ENCODE measurements around the gene DCUN1D5.

DCUN1D5 gene

GRCh38 chr11:103051981-103052380 is 40.0 kb downstream of the DCUN1D5 start:
- no peak overlapping the region for H3K4me3 ChIP-seq (ENCODE audit: low read depth, low read length)
- ChIA-PET POLR2A (no interaction called here), CTCF (interaction anchor here (1.0 to 4.5 kb wide), 13 partner anchors 12 to 318 kb away, joined by 3 to 47 read pairs (median 4); no protein-coding TSS in a partner anchor)
- TF ChIP-seq CTCF (IDR thresholded peaks at IDR 0.05; ENCODE audit: insufficient read depth, low read length, missing control alignments) = no peak
- peak; percentile 56 for DNase-seq (ENCODE audit: low read depth, low spot score)

DNA sequence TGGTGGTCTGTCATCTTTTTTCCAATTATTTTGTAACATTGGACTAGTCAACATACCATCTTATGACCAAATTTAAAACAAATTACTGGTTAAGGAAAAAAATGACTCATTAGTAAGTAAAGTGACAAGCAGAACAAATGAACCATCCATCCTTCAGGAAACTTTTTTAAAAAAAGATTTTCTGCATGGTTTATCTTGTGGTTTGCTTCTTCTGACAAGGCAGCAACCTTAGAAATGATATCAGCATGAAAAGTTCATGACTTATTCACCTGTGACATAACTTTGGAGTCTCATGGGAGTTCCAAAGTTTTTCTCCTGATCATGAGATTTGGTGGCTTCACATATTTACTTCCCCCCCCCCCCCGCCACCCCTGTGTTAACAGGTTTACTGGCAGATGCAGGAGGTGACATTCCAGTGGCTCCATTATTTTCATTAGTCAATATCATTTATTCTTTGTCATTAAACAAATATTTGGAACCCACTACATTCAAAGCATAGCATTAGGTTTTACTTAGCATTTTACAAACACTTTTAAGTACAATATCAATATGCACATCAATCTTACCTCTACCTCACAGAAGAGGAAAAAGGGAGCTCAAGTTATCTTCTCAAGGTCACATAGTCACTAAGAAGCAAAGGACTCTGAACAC is 40.7 kb downstream of the DCUN1D5 start:
- no peak for TF ChIP-seq CTCF (IDR thresholded peaks at IDR 0.05; ENCODE audit: insufficient read depth, low read length, missing control alignments)
- H3K4me3 ChIP-seq (ENCODE audit: low read depth, low read length) = no peak overlapping the region
- ChIA-PET CTCF (interaction anchor here (1.2 to 4.5 kb wide), 6 partner anchors 10 to 138 kb away, joined by 3 to 47 read pairs (median 7); no protein-coding TSS in a partner anchor), POLR2A (no interaction called here)
- no peak for DNase-seq (ENCODE audit: low read depth, low spot score)

DNA sequence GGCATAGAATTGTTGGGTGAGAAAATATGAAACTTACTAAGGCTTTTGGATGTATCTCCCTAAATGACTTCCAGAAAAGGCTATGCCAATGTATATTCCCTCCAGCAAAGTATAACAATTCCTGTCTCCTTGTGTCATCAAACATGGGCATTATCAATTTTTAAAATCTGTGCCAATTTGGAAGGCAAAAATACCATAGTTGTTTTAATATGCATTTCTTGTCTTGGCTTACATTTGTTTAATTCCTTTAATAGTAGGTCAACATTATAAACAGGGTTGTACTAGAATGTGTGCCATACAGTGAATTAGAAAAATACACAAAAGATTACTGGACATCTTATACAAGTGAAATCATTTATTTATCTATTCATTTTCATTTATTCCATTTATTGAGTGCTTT is 41.6 kb downstream of the DCUN1D5 start:
- CTCF ChIA-PET = interaction anchor here (1.6 to 4.5 kb wide), 2 partner anchors 11 to 136 kb away, joined by 3 to 47 read pairs; no protein-coding TSS in a partner anchor

DNA sequence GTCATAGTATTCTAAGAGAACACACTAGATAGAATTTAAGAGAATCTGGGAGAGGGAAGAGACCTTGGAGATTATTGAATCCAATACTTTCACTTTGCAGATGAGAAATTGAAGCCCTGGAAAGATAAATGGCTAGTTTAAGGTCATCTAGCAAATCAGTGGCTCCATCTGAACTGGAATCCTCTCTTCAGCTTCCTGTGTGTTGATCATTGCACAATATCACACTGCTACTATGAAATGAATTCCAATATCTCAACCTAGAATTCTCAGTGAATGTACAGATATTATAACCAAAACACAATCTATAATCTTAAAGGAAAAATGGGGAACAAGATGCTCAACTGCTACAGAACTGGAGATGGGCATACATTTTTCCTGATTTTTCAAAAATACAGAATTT is 44.1 kb downstream of the DCUN1D5 start:
- H3K4me3 ChIP-seq (ENCODE audit: low read depth, low read length) = no peak overlapping the region
- no peak for DNase-seq (ENCODE audit: low read depth, low spot score)
- TF ChIP-seq CTCF (IDR thresholded peaks at IDR 0.05; ENCODE audit: insufficient read depth, low read length, missing control alignments) = no peak
- ChIA-PET CTCF (interaction anchor here (3.1 kb wide), 1 partner anchor 12 kb away, joined by 15 read pairs; no protein-coding TSS in a partner anchor), POLR2A (no interaction called here)

More for the DNA sequence above, 41.6 kb downstream of the DCUN1D5 start:
- no peak overlapping the region for H3K4me3 ChIP-seq (ENCODE audit: low read depth, low read length)
- no peak for DNase-seq (ENCODE audit: low read depth, low spot score)
- POLR2A ChIA-PET = no interaction called here
- TF ChIP-seq CTCF (IDR thresholded peaks at IDR 0.05; ENCODE audit: insufficient read depth, low read length, missing control alignments) = no peak

DNA sequence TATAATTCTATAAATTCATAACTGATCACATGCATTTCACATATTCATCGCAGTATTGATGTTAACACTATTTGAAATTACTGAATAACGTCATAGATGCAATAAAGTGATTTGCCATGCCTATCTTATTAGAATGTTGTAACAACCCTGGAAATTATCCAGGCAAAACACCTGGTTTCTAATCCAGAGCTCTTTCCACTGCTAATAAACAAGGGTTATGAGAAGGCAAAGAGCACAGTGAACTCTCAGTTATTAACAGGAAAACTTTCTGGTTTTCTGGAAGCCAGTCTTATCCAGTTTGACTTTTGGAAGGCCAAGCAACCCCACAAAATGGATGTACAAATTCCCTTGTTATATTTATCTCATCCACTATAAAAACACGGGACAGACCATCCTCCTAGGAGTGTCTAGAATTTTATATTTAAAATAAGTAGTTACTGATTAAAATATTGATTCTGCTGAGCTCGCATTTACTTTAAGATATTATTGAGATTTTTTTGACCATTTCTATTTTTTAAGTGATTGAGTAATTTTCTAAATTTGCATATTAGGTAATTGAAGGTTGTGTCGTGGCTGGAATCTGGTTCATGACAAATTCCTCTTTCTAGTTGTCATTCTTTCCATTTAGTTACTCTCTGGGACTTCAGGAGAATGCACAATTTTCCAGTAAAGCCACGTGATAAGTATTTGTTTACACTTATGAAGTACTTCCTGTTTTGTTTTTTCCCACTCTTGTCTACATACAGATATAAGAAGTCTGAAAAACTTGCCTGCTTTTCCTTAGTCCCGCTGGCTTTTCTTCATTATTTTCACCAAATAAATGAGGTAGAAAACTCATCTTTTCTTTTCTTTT is 47.9 kb downstream of the DCUN1D5 start:
- no peak overlapping the region for H3K4me3 ChIP-seq (ENCODE audit: low read depth, low read length)
- no peak for DNase-seq (ENCODE audit: low read depth, low spot score)
- ChIA-PET CTCF (interaction anchor here (1.0 to 2.3 kb wide), 3 partner anchors 9 to 129 kb away, joined by 3 to 7 read pairs (median 5); no protein-coding TSS in a partner anchor), POLR2A (no interaction called here)
- TF ChIP-seq CTCF (IDR thresholded peaks at IDR 0.05; ENCODE audit: insufficient read depth, low read length, missing control alignments) = no peak

GRCh38 chr11:103042161-103042560 is 49.8 kb downstream of the DCUN1D5 start:
- no peak for DNase-seq (ENCODE audit: low read depth, low spot score)
- H3K4me3 ChIP-seq (ENCODE audit: low read depth, low read length) = no peak overlapping the region
- POLR2A ChIA-PET = no interaction called here
- TF ChIP-seq CTCF (IDR thresholded peaks at IDR 0.05; ENCODE audit: insufficient read depth, low read length, missing control alignments) = no peak
- CTCF ChIA-PET = interaction anchor here (1.5 to 2.0 kb wide), 2 partner anchors 13 to 127 kb away, joined by 7 to 8 read pairs; no protein-coding TSS in a partner anchor
